ENCODE measurements around the gene TM9SF1. TPM values are rescaled to one million over a fixed set of nuclear protein-coding genes. Genes with fewer than 3 reads are reported as not detected.

TM9SF1 gene
- total and polyA plus RNA-seq, 9 of the 15 experiments (the other 6 are each of a cell fraction or from before 2014, with no cell fraction given) = 5.3 to 20.3 (median 11.8) TPM

DNA sequence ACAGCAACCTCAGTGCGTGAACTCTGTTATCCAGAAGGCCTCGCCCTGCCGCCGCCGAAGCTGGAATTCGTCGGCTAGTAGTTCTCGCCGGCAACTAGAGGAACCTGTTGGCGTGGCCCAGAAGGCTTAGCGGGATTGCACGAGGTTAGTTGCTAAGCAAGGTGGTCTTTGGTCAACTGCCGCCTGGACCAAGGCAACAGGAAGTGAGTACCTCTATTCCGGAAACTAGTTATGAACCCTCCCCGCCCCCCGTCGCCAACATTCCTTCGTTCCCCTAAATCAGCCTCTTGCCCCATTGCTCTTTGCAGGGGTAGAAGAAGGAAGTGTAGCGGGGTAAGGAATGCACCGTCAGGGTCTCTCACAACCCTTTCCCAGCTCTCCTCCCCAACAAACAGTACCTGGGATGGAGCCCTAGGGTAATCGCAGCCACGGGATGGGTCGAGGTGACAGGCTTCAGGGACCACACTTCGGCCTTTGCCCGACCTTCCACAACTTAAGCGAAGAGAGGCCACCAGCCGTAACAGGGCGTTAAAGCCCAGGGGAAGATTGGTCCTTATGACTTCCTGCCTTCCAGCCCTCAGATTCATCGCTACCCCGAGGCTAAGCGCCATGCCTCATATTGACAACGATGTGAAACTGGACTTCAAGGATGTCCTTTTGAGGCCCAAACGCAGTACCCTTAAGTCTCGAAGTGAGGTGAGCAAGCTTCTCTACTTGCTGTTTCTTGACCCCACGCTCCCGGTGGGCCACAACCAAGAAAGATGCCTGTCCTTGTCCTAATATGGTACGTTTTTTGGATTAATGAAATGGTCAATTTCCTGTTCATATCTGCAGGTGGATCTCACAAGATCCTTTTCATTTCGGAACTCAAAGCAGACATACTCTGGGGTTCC, 37.6 kb upstream of the TM9SF1 start, which contains the start of gene GMPR2 (continued):
- TF ChIP-seq, protein P1, sequence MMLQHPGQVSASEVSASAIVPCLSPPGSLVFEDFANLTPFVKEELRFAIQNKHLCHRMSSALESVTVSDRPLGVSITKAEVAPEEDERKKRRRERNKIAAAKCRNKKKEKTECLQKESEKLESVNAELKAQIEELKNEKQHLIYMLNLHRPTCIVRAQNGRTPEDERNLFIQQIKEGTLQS (IDR thresholded peaks at IDR 0.05) = no peak
- TF ChIP-seq, protein P1 (CRISPR knock-in tag; conservative IDR thresholded peaks at IDR 0.05) = no peak
- TF ChIP-seq, protein P2, sequence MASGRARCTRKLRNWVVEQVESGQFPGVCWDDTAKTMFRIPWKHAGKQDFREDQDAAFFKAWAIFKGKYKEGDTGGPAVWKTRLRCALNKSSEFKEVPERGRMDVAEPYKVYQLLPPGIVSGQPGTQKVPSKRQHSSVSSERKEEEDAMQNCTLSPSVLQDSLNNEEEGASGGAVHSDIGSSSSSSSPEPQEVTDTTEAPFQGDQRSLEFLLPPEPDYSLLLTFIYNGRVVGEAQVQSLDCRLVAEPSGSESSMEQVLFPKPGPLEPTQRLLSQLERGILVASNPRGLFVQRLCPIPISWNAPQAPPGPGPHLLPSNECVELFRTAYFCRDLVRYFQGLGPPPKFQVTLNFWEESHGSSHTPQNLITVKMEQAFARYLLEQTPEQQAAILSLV (tag; IDR thresholded peaks at IDR 0.05) = no peak
- no peak for TF ChIP-seq COPS2 (conservative IDR thresholded peaks at IDR 0.05)
- TF ChIP-seq, protein P3, sequence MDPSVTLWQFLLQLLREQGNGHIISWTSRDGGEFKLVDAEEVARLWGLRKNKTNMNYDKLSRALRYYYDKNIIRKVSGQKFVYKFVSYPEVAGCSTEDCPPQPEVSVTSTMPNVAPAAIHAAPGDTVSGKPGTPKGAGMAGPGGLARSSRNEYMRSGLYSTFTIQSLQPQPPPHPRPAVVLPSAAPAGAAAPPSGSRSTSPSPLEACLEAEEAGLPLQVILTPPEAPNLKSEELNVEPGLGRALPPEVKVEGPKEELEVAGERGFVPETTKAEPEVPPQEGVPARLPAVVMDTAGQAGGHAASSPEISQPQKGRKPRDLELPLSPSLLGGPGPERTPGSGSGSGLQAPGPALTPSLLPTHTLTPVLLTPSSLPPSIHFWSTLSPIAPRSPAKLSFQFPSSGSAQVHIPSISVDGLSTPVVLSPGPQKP (CRISPR knock-in tag; IDR thresholded peaks at IDR 0.05) = no peak
- no peak for TF ChIP-seq NCOA6 (IDR thresholded peaks at IDR 0.05)
- TF ChIP-seq KHSRP (IDR thresholded peaks at IDR 0.05) = no peak
- no peak for TF ChIP-seq ZNF583 (CRISPR knock-in tag; IDR thresholded peaks at IDR 0.05)
- no peak for TF ChIP-seq TARDBP (IDR thresholded peaks at IDR 0.05)
- no peak for TF ChIP-seq POLR2H (tag; IDR thresholded peaks at IDR 0.05; ENCODE audit: low read depth)
- no peak for TF ChIP-seq BCOR (IDR thresholded peaks at IDR 0.05)
- peak; percentile 64 for TF ChIP-seq NCOA1 (IDR thresholded peaks at IDR 0.05; ENCODE audit: low read depth)
- TF ChIP-seq, protein P4, sequence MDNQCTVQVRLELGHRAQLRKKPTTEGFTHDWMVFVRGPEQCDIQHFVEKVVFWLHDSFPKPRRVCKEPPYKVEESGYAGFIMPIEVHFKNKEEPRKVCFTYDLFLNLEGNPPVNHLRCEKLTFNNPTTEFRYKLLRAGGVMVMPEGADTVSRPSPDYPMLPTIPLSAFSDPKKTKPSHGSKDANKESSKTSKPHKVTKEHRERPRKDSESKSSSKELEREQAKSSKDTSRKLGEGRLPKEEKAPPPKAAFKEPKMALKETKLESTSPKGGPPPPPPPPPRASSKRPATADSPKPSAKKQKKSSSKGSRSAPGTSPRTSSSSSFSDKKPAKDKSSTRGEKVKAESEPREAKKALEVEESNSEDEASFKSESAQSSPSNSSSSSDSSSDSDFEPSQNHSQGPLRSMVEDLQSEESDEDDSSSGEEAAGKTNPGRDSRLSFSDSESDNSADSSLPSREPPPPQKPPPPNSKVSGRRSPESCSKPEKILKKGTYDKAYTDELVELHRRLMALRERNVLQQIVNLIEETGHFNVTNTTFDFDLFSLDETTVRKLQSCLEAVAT (IDR thresholded peaks at IDR 0.05) = no peak
- TF ChIP-seq, protein P5, sequence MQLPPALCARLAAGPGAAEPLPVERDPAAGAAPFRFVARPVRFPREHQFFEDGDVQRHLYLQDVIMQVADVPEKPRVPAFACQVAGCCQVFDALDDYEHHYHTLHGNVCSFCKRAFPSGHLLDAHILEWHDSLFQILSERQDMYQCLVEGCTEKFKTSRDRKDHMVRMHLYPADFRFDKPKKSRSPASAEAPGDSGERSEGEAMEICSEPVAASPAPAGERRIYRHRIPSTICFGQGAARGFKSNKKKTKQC (CRISPR knock-in tag; IDR thresholded peaks at IDR 0.05) = no peak
- TF ChIP-seq ZFX (CRISPR knock-in tag; IDR thresholded peaks at IDR 0.05) = peak; percentile 66
- no peak for TF ChIP-seq BCL6 (CRISPR knock-in tag; IDR thresholded peaks at IDR 0.05)
- TF ChIP-seq ZBED1 (IDR thresholded peaks at IDR 0.05) = no peak
- TF ChIP-seq ZNF785 (CRISPR knock-in tag; IDR thresholded peaks at IDR 0.05) = no peak
- no peak for TF ChIP-seq NFE2 (IDR thresholded peaks at IDR 0.05; ENCODE audit: low read depth)
- no peak for TF ChIP-seq ARNT (IDR thresholded peaks at IDR 0.05)
- TF ChIP-seq SUPT5H (IDR thresholded peaks at IDR 0.05) = peak; percentile 30
- TF ChIP-seq PREB (CRISPR knock-in tag; IDR thresholded peaks at IDR 0.05) = no peak
- no peak for TF ChIP-seq PTRF (tag; IDR thresholded peaks at IDR 0.05)
- no peak for TF ChIP-seq SLC30A9 (CRISPR knock-in tag; IDR thresholded peaks at IDR 0.05)
- TF ChIP-seq ZNF586 (CRISPR knock-in tag; conservative IDR thresholded peaks at IDR 0.05) = no peak
- TF ChIP-seq EP400 (IDR thresholded peaks at IDR 0.05) = peak; percentile 68
- no peak for TF ChIP-seq KAT8 (IDR thresholded peaks at IDR 0.05; ENCODE audit: low read depth)
